Nephron (organoid): ENCODE measurements around the gene HEBP1.

ENCODE experiments used
- H3K27ac Mint-ChIP-seq, 3 experiments: 2 replicates each; pipeline ENCODE4 v1.8.0; 2020; ENCODE audit warnings: mixed read lengths in 3 of 3, mild to moderate bottlenecking in 2 of 3, moderate library complexity in 1 of 3
- H3K27me3 Mint-ChIP-seq: 2 replicates; pipeline ENCODE4 v1.8.0; 2021; ENCODE audit warnings: low read depth, mild to moderate bottlenecking, moderate library complexity, mixed read lengths
- H3K36me3 Mint-ChIP-seq: 2 replicates; pipeline ENCODE4 v1.8.0; 2020; ENCODE audit warnings: low read depth, mixed read lengths
- H3K4me1 Mint-ChIP-seq: 2 replicates; pipeline ENCODE4 v1.8.0; 2020; ENCODE audit warnings: mixed read lengths
- H3K4me3 Mint-ChIP-seq, 3 experiments: 2 replicates each; pipeline ENCODE4 v1.8.0; 2020; ENCODE audit warnings: mild to moderate bottlenecking in 3 of 3, mixed read lengths in 3 of 3, moderate library complexity in 2 of 3
- H3K9me3 Mint-ChIP-seq: 2 replicates; pipeline ENCODE4 v1.8.0; 2020; ENCODE audit warnings: mixed read lengths
- CTCF ChIP-seq, 3 experiments: fragments of 200-600 bp; sonication (generic); IDR thresholded peaks; one replicate each; pipeline ENCODE4 v1.5.0; 2021; ENCODE audit warnings: antibody characterized with exemption in 3 of 3; ENCODE audit not compliant: unreplicated experiment in 3 of 3

The HEBP1 gene

GRCh38 chr12:13011098-13011497, 11.0 kb upstream of the HEBP1 start:
- no peaks in the 10 kb centered on the region for H3K36me3 Mint-ChIP-seq
- H3K4me3 Mint-ChIP-seq: no peak overlapping the region
- peaks cover 9% of the 10 kb centered on the region for H3K27me3 Mint-ChIP-seq
- no peaks in the 10 kb centered on the region for H3K9me3 Mint-ChIP-seq
- no peaks in the 10 kb centered on the region for H3K4me1 Mint-ChIP-seq
- no peak for TF ChIP-seq CTCF (IDR thresholded peaks at IDR 0.05; ENCODE audit: unreplicated experiment in 3 of 3)
- no peak overlapping the region for H3K27ac Mint-ChIP-seq

- Mint-ChIP-seq H3K9me3 (no peaks in the 10 kb centered on the region), H3K4me1 (no peaks in the 10 kb centered on the region)
Measured at GRCh38 chr12:13008741-13009380, 8.8 kb upstream of the HEBP1 start.

GRCh38 chr12:13007496-13008233, 7.6 kb upstream of the HEBP1 start:
- Mint-ChIP-seq H3K9me3 (no peaks in the 10 kb centered on the region), H3K4me1 (no peaks in the 10 kb centered on the region), H3K36me3 (peaks cover 2% of the 10 kb centered on the region), H3K27me3 (peaks cover 9% of the 10 kb centered on the region), H3K4me3 (no peak overlapping the region), H3K27ac (no peak overlapping the region)
- TF ChIP-seq CTCF (IDR thresholded peaks at IDR 0.05; ENCODE audit: unreplicated experiment in 3 of 3): no peak

More at GRCh38 chr12:13008741-13009380, 8.8 kb upstream of the HEBP1 start:
- Mint-ChIP-seq H3K27ac (no peak overlapping the region), H3K36me3 (no peaks in the 10 kb centered on the region), H3K27me3 (peaks cover 9% of the 10 kb centered on the region), H3K4me3 (no peak overlapping the region)
- no peak for TF ChIP-seq CTCF (IDR thresholded peaks at IDR 0.05; ENCODE audit: unreplicated experiment in 3 of 3)

GRCh38 chr12:13005649-13006048, 5.6 kb upstream of the HEBP1 start:
- Mint-ChIP-seq H3K27me3 (peaks cover 8% of the 10 kb centered on the region), H3K36me3 (peaks cover 4% of the 10 kb centered on the region), H3K4me1 (peaks cover 9% of the 10 kb centered on the region), H3K9me3 (no peaks in the 10 kb centered on the region), H3K4me3 (peak overlapping the region in 1 of 3 experiments; percentile 32), H3K27ac (no peak overlapping the region)
- TF ChIP-seq CTCF (IDR thresholded peaks at IDR 0.05; ENCODE audit: unreplicated experiment in 3 of 3): no peak

GRCh38 chr12:13004986-13005385, 4.9 kb upstream of the HEBP1 start:
- no peak overlapping the region for H3K27ac Mint-ChIP-seq
- H3K4me3 Mint-ChIP-seq: peak overlapping the region; percentile 20 to 73 (median 55)
- TF ChIP-seq CTCF (IDR thresholded peaks at IDR 0.05; ENCODE audit: unreplicated experiment in 3 of 3): no peak
- H3K36me3 Mint-ChIP-seq: peaks cover 4% of the 10 kb centered on the region
- peaks cover 10% of the 10 kb centered on the region for H3K4me1 Mint-ChIP-seq
- H3K9me3 Mint-ChIP-seq: no peaks in the 10 kb centered on the region
- H3K27me3 Mint-ChIP-seq: peaks cover 8% of the 10 kb centered on the region
